Activated CD4-positive, alpha-beta T cell treated with anti-CD3 and anti-CD28 coated beads, Interleukin-10, Interleukin-2, amounts not matched to agents 100 ng/mL and 50 ng/mL, durations not matched to agents 16 hours and 8 hours (primary cell): Measurements from ENCODE around the gene PIPOX.
"Not testable (repeated sequence)": the region's sequence is repeated elsewhere in the genome, so short reads cannot be mapped to it uniquely, and the experiment has no call there.

Experiments
- DNase-seq: peaks from one replicate; pipeline ENCODE4 v3.0.0-alpha.2; 2020

Gene PIPOX

GRCh38 chr17:29078183-29079045 is 35.5 kb downstream of the PIPOX start:
- DNase-seq = no peak

GRCh38 chr17:29079433-29079832 is 36.5 kb downstream of the PIPOX start:
- DNase-seq = no peak

- DNase-seq = no peak
Measured at GRCh38 chr17:29079887-29080286, 36.9 kb downstream of the PIPOX start.

GRCh38 chr17:29080323-29080722 is 37.4 kb downstream of the PIPOX start:
- no peak for DNase-seq

- no peak for DNase-seq
Measured at GRCh38 chr17:29080965-29081364, 38.0 kb downstream of the PIPOX start.

GRCh38 chr17:29084541-29085146 is 41.7 kb downstream of the PIPOX start:
- no peak for DNase-seq

- no peak for DNase-seq
Measured at GRCh38 chr17:29085223-29085622, 42.3 kb downstream of the PIPOX start.

- DNase-seq = no peak
Measured at GRCh38 chr17:29086628-29087332, 43.8 kb downstream of the PIPOX start.

GRCh38 chr17:29088782-29089181 is 45.8 kb downstream of the PIPOX start:
- DNase-seq = not testable (repeated sequence)

- no peak for DNase-seq
Measured at GRCh38 chr17:29089601-29090044, 46.7 kb downstream of the PIPOX start.

- DNase-seq = no peak
Measured at GRCh38 chr17:29090108-29090507, 47.2 kb downstream of the PIPOX start.

- DNase-seq = no peak
Measured at GRCh38 chr17:29090750-29091605, 48.0 kb downstream of the PIPOX start.

- DNase-seq = no peak
Measured at GRCh38 chr17:29091606-29092289, 48.8 kb downstream of the PIPOX start.

- no peak for DNase-seq
Measured at GRCh38 chr17:29093090-29093871, 50.3 kb downstream of the PIPOX start.

- DNase-seq = no peak
Measured at GRCh38 chr17:29094101-29094708, 51.3 kb downstream of the PIPOX start.

- no peak for DNase-seq
Measured at GRCh38 chr17:29095439-29095838, 52.5 kb downstream of the PIPOX start.

GRCh38 chr17:29096094-29096493 is 53.2 kb downstream of the PIPOX start:
- DNase-seq = no peak

GRCh38 chr17:29099527-29099926 is 56.6 kb downstream of the PIPOX start:
- no peak for DNase-seq

- DNase-seq = no peak
Measured at GRCh38 chr17:29100296-29100695, 57.4 kb downstream of the PIPOX start.

GRCh38 chr17:29102046-29102445 is 59.1 kb downstream of the PIPOX start:
- DNase-seq = no peak

GRCh38 chr17:29102741-29103181 is 59.8 kb downstream of the PIPOX start:
- DNase-seq = no peak
